Vagina (tissue), 2 donors: ENCODE results near the gene RSPH1.

ENCODE experiments used
- CTCF ChIP-seq, 3 experiments: fragments of 450-650 bp in 2 of 3; fragments of 200-600 bp in 1 of 3; sonication (generic) in 1 of 3; IDR thresholded peaks; one replicate each; pipeline ENCODE4 v1.5.1; 2017 to 2019; ENCODE audit warnings: antibody characterized with exemption in 3 of 3, mild to moderate bottlenecking in 2 of 3, moderate library complexity in 2 of 3
- POLR2A ChIP-seq, 2 donors: fragments of 450-650 bp; IDR thresholded peaks; one replicate each; pipeline ENCODE4 v1.6.1; 2017; ENCODE audit warnings: antibody characterized with exemption in 2 of 2, mild to moderate bottlenecking in 2 of 2, moderate library complexity in 2 of 2
- POLR2AphosphoS5 ChIP-seq, 2 donors: sonication (generic); formaldehyde crosslinking; IDR thresholded peaks; one replicate each; pipeline ENCODE4 v1.9.0; 2017; ENCODE audit warnings: antibody characterized with exemption in 2 of 2, mild to moderate bottlenecking in 2 of 2, low read depth in 1 of 2; ENCODE audit not compliant: insufficient read depth in 1 of 2

GRCh38 chr21:42439284-42440186 lies 56.5 kb downstream of the RSPH1 start:
- TF ChIP-seq CTCF (IDR thresholded peaks at IDR 0.05) (no peak), POLR2AphosphoS5 (IDR thresholded peaks at IDR 0.05; ENCODE audit: insufficient read depth in 1 of 2, low read depth in 1 of 2) (no peak), POLR2A (IDR thresholded peaks at IDR 0.05) (no peak)
